ENCODE data around the gene STAC.

Gene STAC

DNA sequence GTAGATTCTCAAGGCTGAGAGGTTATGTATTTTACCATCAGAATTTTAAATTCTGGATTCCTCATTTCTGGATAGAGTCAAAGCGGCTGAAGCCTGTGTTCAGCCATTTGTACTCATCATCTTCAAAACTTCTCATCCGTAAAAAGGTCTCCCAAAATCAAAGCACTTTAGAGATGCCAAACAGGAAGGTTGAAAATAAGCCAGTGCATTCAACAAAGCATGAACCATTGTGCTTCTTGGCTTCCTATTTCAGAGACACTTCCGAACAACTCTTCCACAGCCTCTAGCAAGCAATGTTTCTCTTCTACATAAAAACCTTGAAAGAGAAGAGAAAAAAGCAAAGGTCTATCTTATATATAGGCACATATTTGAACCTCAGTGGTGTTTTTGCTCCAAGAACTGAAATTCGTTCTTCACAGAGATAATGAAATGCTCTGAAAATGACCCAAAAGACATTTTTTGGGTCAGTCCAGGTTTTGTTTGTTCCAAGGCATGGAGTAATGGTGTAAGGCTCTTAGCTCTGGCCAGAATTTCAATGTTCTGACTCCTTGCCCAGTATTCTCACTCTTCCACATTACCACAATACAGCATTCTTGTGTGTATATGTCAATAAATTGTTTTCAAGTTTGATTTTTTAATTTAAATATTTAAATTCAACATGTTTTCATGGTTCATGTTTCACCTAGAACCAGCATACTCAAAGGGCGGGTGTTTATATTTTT, 163.1 kb downstream of the STAC start:
- TF ChIP-seq RARB (CRISPR knock-in tag; IDR thresholded peaks at IDR 0.05) (no peak), OSR1 (CRISPR knock-in tag; IDR thresholded peaks at IDR 0.05) (no peak), ZFP30 (CRISPR knock-in tag; IDR thresholded peaks at IDR 0.05) (no peak), ESRRG (CRISPR knock-in tag; IDR thresholded peaks at IDR 0.05) (no peak), ZFP3 (CRISPR knock-in tag; IDR thresholded peaks at IDR 0.05) (no peak), ZNF8 (CRISPR knock-in tag; IDR thresholded peaks at IDR 0.05) (no peak), SNAI2 (CRISPR knock-in tag; IDR thresholded peaks at IDR 0.05) (no peak), ZC3H10 (CRISPR knock-in tag; IDR thresholded peaks at IDR 0.05) (no peak), ZNF70 (CRISPR knock-in tag; IDR thresholded peaks at IDR 0.05) (no peak)
- ATAC-seq: no peak

DNA sequence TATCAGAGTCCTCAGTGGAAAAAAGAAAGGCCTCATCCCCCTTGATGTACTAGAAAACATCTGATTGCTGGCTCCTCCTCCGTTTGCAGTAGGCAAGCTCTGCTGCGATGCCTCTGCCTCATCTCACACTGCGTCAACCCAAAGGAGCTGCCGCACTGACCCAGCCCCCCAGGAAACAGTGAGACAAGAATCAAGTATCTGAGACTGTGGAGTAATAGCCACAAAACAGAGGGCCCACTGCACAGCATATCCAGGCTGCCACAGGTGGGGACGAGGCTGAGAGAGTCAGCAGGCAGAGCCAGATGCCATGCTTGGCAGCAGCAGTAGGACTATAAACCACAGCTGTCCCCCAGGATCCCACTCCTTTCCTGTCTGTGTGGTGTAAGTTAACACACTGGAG, 165.9 kb downstream of the STAC start:
- TF ChIP-seq CREB5 (CRISPR knock-in tag; IDR thresholded peaks at IDR 0.05; ENCODE audit: low read depth) (no peak), TOX (CRISPR knock-in tag; IDR thresholded peaks at IDR 0.05; ENCODE audit: borderline replicate concordance) (no peak), RARB (CRISPR knock-in tag; IDR thresholded peaks at IDR 0.05) (no peak), PPARA (CRISPR knock-in tag; IDR thresholded peaks at IDR 0.05; ENCODE audit: borderline replicate concordance) (no peak)
- no peak for ATAC-seq

- TF ChIP-seq CSDC2 (CRISPR knock-in tag; IDR thresholded peaks at IDR 0.05) (no peak), PPARA (CRISPR knock-in tag; IDR thresholded peaks at IDR 0.05; ENCODE audit: borderline replicate concordance) (no peak), CREB5 (CRISPR knock-in tag; IDR thresholded peaks at IDR 0.05; ENCODE audit: low read depth) (no peak)
- no peak for ATAC-seq
Observed at GRCh38 chr3:36548712-36549111, 168.4 kb downstream of the STAC start.

GRCh38 chr3:36557021-36557707, 176.9 kb downstream of the STAC start:
- TF ChIP-seq ZFP30 (CRISPR knock-in tag; IDR thresholded peaks at IDR 0.05) (no peak), TOX (CRISPR knock-in tag; IDR thresholded peaks at IDR 0.05; ENCODE audit: borderline replicate concordance) (no peak), ARNTL (CRISPR knock-in tag; IDR thresholded peaks at IDR 0.05; ENCODE audit: borderline replicate concordance, low read depth) (no peak), RARB (CRISPR knock-in tag; IDR thresholded peaks at IDR 0.05) (no peak), ZNF565 (CRISPR knock-in tag; conservative IDR thresholded peaks at IDR 0.05; ENCODE audit: low read depth) (no peak), GLIS3 (CRISPR knock-in tag; IDR thresholded peaks at IDR 0.05) (no peak), ESRRG (CRISPR knock-in tag; IDR thresholded peaks at IDR 0.05) (no peak), CREB5 (CRISPR knock-in tag; IDR thresholded peaks at IDR 0.05; ENCODE audit: low read depth) (no peak), ZC3H10 (CRISPR knock-in tag; IDR thresholded peaks at IDR 0.05) (no peak)
- TF ChIP-seq, protein P1, sequence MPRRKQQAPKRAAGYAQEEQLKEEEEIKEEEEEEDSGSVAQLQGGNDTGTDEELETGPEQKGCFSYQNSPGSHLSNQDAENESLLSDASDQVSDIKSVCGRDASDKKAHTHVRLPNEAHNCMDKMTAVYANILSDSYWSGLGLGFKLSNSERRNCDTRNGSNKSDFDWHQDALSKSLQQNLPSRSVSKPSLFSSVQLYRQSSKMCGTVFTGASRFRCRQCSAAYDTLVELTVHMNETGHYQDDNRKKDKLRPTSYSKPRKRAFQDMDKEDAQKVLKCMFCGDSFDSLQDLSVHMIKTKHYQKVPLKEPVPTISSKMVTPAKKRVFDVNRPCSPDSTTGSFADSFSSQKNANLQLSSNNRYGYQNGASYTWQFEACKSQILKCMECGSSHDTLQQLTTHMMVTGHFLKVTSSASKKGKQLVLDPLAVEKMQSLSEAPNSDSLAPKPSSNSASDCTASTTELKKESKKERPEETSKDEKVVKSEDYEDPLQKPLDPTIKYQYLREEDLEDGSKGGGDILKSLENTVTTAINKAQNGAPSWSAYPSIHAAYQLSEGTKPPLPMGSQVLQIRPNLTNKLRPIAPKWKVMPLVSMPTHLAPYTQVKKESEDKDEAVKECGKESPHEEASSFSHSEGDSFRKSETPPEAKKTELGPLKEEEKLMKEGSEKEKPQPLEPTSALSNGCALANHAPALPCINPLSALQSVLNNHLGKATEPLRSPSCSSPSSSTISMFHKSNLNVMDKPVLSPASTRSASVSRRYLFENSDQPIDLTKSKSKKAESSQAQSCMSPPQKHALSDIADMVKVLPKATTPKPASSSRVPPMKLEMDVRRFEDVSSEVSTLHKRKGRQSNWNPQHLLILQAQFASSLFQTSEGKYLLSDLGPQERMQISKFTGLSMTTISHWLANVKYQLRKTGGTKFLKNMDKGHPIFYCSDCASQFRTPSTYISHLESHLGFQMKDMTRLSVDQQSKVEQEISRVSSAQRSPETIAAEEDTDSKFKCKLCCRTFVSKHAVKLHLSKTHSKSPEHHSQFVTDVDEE (CRISPR knock-in tag; IDR thresholded peaks at IDR 0.05): no peak
- ATAC-seq: no peak; the same call in 2 of the 3 replicates

DNA sequence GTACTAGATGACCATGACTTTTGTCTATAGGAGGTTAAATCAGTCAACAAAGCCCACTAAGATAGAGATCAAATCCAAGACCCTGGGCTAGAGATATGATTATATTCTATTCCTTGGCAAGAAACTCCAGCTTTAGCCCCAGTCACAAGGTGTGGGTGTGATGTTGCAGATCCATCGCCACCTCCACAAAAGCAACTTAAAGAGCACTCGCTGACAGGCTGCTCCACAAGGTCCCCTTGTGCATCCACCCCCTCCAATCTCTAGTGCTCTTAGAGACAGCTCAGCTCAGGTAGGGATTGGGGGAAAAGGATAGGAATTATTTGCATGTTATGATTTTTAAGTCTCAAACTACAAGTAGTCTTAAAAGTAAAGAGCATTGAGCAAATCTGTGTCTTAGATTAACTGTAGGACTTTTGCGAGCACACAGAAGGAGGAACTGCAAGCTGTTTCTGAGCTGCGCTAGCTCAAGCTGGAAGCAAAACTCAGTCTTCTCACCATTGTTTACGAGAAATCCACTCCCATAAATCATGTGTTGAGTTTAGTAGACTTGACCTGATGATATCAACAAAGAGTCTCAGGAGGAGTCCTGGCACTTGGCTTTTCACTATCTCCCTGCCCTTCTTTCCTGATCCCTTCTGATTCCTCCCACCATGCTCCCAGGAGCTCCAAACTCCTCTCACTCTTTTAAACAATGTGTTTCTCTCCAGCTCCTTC, 177.6 kb downstream of the STAC start:
- no peak for ATAC-seq
- TF ChIP-seq PATZ1 (CRISPR knock-in tag; IDR thresholded peaks at IDR 0.05; ENCODE audit: borderline replicate concordance) (no peak), TOX (CRISPR knock-in tag; IDR thresholded peaks at IDR 0.05; ENCODE audit: borderline replicate concordance) (no peak), PPARA (CRISPR knock-in tag; IDR thresholded peaks at IDR 0.05; ENCODE audit: borderline replicate concordance) (no peak), ZFP30 (CRISPR knock-in tag; IDR thresholded peaks at IDR 0.05) (no peak), ZC3H10 (CRISPR knock-in tag; IDR thresholded peaks at IDR 0.05) (no peak), POU6F1 (CRISPR knock-in tag; IDR thresholded peaks at IDR 0.05; ENCODE audit: borderline replicate concordance, low read depth) (no peak), ISL1 (CRISPR knock-in tag; IDR thresholded peaks at IDR 0.05) (no peak), TCF4 (CRISPR knock-in tag; IDR thresholded peaks at IDR 0.05; ENCODE audit: borderline replicate concordance) (no peak), ESRRG (CRISPR knock-in tag; IDR thresholded peaks at IDR 0.05) (no peak), GLIS3 (CRISPR knock-in tag; IDR thresholded peaks at IDR 0.05) (no peak), SNAI2 (CRISPR knock-in tag; IDR thresholded peaks at IDR 0.05) (no peak), ZFP3 (CRISPR knock-in tag; IDR thresholded peaks at IDR 0.05) (no peak)

Data from SK-N-SH treated with all-trans-retinoic acid at 6 μM for 48 hours (cell line).